ENCODE data around the gene CTAG2.

CTAG2 gene

GRCh38 chrX:154607370-154607769, 46.0 kb downstream of the CTAG2 start:
- DNase-seq (ENCODE audit: low spot score): no peak
- TF ChIP-seq CTCF (IDR thresholded peaks at IDR 0.05; ENCODE audit: borderline replicate concordance, control extremely low read depth, extremely low read depth, insufficient read depth, missing control alignments): no peak
- in situ Hi-C loops (cut with MboI; ENCODE audit: low sequenced_read_pairs, unreplicated experiment): no loop called here

- no peak for DNase-seq (ENCODE audit: low spot score)
- no peak for TF ChIP-seq CTCF (IDR thresholded peaks at IDR 0.05; ENCODE audit: borderline replicate concordance, control extremely low read depth, extremely low read depth, insufficient read depth, missing control alignments)
- in situ Hi-C loops (cut with MboI; ENCODE audit: low sequenced_read_pairs, unreplicated experiment): no loop called here
Measured at GRCh38 chrX:154605566-154605965, 47.8 kb downstream of the CTAG2 start.

GRCh38 chrX:154603438-154604430, 49.6 kb downstream of the CTAG2 start:
- DNase-seq (ENCODE audit: low spot score): no peak
- in situ Hi-C loops (cut with MboI; ENCODE audit: low sequenced_read_pairs, unreplicated experiment): no loop called here
- no peak for TF ChIP-seq CTCF (IDR thresholded peaks at IDR 0.05; ENCODE audit: borderline replicate concordance, control extremely low read depth, extremely low read depth, insufficient read depth, missing control alignments)

DNA sequence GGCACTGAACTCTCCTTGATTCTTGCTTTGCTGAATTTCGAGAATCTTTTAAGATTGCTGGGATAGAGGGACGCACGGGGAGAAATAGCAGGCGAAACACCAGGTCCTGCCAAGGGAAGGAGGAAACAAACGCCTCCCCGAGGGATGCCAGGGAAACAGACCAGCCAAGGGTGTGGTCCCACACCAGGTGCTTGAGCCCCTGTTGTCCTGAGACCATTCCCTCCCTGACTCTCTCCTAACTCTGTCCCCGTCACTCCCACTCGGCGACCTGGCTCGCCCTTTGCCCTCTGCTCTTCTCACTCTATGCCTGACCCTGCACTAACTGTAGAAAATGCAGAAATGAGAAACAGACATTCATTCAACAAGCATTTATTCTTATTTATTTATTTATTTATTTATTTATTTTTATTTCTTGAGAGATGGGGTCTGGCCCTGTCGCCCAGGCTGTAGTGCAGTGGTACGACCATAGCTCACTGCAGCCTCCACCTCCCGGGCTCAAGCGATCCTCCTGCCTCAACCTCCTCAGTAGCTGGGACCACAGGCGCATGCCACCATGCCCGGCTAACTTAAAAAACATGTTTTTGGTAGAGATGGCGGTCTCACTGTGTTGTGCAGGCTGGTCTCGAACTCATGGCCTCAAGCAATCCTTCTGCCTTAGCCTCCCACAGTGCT, 50.5 kb downstream of the CTAG2 start:
- no peak for TF ChIP-seq CTCF (IDR thresholded peaks at IDR 0.05; ENCODE audit: borderline replicate concordance, control extremely low read depth, extremely low read depth, insufficient read depth, missing control alignments)
- in situ Hi-C loops (cut with MboI; ENCODE audit: low sequenced_read_pairs, unreplicated experiment): no loop called here
- DNase-seq (ENCODE audit: low spot score): no peak

DNA sequence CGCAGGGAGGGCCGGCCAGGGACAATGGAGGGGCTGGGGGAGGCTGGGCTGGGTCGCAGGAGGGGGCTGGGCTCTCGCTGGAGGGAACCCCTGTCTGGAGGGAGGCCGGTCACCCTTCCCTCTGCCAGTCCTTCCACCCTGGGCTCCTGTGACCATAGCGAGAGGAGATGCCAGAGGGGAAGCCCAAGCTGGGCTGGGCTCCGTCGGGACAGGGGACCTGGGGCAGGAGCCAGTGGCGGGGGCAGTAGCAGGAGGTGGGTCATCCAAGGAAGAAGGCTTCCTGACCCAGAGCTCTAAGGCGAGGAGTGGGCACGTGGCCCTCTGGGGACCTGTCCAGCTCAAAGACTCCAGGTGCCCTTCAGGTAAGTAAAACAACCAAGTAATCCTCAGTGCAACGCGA, 51.2 kb downstream of the CTAG2 start:
- in situ Hi-C loops (cut with MboI; ENCODE audit: low sequenced_read_pairs, unreplicated experiment): no loop called here

More for the DNA sequence above, 51.2 kb downstream of the CTAG2 start:
- TF ChIP-seq CTCF (IDR thresholded peaks at IDR 0.05; ENCODE audit: borderline replicate concordance, control extremely low read depth, extremely low read depth, insufficient read depth, missing control alignments): no peak
- no peak for DNase-seq (ENCODE audit: low spot score)

Measured in GM13976 (cell line).